Sigmoid colon (tissue), 3 donors: Measurements from ENCODE around the gene AHNAK2.

Experiments
- POLR2A ChIP-seq, 2 donors: fragments of 450-650 bp; IDR thresholded peaks; one replicate each; pipeline ENCODE4 v1.6.1; 2016; ENCODE audit warnings: antibody characterized with exemption in 2 of 2, mild to moderate bottlenecking in 2 of 2, moderate library complexity in 2 of 2
- TF ChIP-seq, protein P1 (sequence below), 4 experiments: fragments of 450-650 bp in 3 of 4; fragments of 200-600 bp in 1 of 4; IDR thresholded peaks; one replicate each; pipeline ENCODE4 v1.5.1; 2016 to 2019; ENCODE audit warnings: antibody characterized with exemption in 4 of 4, mild to moderate bottlenecking in 3 of 4, moderate library complexity in 2 of 4

DNA sequence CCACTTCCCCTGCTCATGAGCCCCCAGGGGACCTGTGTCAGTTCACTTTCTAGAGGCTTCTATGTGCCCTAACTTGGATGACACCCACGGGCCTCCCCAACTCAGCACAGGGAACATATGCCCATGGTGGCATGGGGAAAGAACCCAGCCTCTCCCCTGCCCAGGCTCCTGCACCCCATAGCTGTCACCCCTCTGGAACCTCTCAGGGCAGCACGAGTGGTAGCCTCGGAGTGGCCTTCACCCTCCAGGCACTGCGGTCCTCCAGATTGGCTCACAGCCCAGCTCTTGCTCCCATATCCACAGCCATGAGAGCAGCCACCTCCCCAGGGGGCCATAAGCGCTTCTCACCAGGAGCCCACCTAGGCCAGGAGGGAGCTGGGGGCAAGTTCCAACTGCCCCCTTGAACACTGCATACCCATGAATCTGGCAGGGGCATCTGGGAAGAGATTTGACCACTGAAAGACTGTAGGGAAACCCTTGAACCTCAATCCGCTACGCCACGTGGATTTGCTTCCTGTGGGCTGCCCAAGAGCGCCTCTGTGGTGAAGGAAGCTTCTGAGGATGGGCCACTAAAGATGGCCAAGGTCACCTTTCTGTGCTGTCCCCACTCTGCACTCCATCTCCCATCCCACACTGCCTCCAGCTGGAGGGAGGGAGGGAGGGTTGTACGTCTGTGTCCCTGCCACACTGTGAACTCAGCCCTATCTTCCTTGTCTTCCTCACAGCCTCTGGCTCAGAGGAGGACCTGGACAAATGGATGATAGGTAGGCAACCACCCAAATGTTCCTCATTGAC is 41.6 kb downstream of the AHNAK2 start:
- no peak for TF ChIP-seq POLR2A (IDR thresholded peaks at IDR 0.05)
- TF ChIP-seq, protein P1, sequence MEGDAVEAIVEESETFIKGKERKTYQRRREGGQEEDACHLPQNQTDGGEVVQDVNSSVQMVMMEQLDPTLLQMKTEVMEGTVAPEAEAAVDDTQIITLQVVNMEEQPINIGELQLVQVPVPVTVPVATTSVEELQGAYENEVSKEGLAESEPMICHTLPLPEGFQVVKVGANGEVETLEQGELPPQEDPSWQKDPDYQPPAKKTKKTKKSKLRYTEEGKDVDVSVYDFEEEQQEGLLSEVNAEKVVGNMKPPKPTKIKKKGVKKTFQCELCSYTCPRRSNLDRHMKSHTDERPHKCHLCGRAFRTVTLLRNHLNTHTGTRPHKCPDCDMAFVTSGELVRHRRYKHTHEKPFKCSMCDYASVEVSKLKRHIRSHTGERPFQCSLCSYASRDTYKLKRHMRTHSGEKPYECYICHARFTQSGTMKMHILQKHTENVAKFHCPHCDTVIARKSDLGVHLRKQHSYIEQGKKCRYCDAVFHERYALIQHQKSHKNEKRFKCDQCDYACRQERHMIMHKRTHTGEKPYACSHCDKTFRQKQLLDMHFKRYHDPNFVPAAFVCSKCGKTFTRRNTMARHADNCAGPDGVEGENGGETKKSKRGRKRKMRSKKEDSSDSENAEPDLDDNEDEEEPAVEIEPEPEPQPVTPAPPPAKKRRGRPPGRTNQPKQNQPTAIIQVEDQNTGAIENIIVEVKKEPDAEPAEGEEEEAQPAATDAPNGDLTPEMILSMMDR (IDR thresholded peaks at IDR 0.05): no peak
